Measurements from ENCODE around the gene LIX1.

DNA sequence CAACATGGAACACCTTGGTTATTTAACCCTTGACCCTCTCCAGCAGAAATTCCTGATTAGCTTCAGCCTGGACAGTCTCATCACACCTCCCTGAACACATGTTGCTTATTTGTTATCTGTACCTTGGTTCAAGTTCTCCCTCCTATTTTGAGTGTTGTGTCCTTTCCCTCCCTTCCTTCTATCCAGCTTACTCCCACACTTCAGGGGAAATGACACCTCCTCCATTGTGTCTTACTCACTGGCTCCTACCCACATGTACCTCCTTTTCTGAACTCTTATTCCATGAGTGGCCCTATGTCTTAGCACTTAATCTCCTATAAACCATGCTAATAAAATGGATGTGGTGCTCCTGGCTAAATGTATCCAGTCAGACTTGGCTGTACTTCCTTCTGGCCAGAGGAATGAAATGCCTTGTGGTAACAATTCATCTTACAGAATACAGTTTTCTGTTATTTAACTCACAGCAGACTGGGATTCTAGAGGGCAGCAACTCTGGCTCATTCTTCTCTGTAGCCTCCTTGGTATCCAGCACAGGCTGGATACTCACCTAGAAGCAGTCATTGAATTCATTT lies 11.2 kb downstream of the LIX1 start:
- no peak for TF ChIP-seq EP300 (IDR thresholded peaks at IDR 0.05; ENCODE audit: borderline replicate concordance in 1 of 2, low read depth in 2 of 2, low read length in 2 of 2)
- TF ChIP-seq, protein P1, sequence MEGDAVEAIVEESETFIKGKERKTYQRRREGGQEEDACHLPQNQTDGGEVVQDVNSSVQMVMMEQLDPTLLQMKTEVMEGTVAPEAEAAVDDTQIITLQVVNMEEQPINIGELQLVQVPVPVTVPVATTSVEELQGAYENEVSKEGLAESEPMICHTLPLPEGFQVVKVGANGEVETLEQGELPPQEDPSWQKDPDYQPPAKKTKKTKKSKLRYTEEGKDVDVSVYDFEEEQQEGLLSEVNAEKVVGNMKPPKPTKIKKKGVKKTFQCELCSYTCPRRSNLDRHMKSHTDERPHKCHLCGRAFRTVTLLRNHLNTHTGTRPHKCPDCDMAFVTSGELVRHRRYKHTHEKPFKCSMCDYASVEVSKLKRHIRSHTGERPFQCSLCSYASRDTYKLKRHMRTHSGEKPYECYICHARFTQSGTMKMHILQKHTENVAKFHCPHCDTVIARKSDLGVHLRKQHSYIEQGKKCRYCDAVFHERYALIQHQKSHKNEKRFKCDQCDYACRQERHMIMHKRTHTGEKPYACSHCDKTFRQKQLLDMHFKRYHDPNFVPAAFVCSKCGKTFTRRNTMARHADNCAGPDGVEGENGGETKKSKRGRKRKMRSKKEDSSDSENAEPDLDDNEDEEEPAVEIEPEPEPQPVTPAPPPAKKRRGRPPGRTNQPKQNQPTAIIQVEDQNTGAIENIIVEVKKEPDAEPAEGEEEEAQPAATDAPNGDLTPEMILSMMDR (IDR thresholded peaks at IDR 0.05; ENCODE audit: control extremely low read depth in 1 of 3, insufficient read depth in 1 of 3, low read depth in 1 of 3, low read length in 3 of 3): no peak
- TF ChIP-seq EZH2 (IDR thresholded peaks at IDR 0.05; ENCODE audit: low read depth, low read length, severe bottlenecking): no peak
- TF ChIP-seq YY1 (IDR thresholded peaks at IDR 0.05; ENCODE audit: low read depth, low read length): no peak
- TF ChIP-seq KDM1A (IDR thresholded peaks at IDR 0.05; ENCODE audit: borderline replicate concordance, low read length): no peak
- no peak for TF ChIP-seq CEBPB (IDR thresholded peaks at IDR 0.05; ENCODE audit: low read depth, low read length)
- no peak for TF ChIP-seq POLR2AphosphoS5 (IDR thresholded peaks at IDR 0.05; ENCODE audit: low read depth, low read length)
- no peak for TF ChIP-seq BRCA1 (IDR thresholded peaks at IDR 0.05; ENCODE audit: low read depth, low read length)
- no peak for TF ChIP-seq POU5F1 (IDR thresholded peaks at IDR 0.05; ENCODE audit: low read depth, low read length)
- TF ChIP-seq NRF1 (IDR thresholded peaks at IDR 0.05; ENCODE audit: low read depth, low read length): no peak
